IMR-90 (cell line): ENCODE results near the gene KLRC1. TPM values are rescaled to one million over a fixed set of nuclear protein-coding genes. Genes with fewer than 3 reads are reported as not detected.
A peak's percentile ranks its signal among the peaks of the same experiment; 100 is the strongest.
"Not testable (repeated sequence)": the region's sequence is repeated elsewhere in the genome, so short reads cannot be mapped to it uniquely, and the experiment has no call there.

Source experiments
- ATAC-seq: fragments of 200-7000 bp; cut with Tn5 transposase; 2 replicates; pipeline ENCODE4 v1.9.1; 2020; ENCODE audit warnings: low read depth, mild to moderate bottlenecking, moderate library complexity
- BruUV-seq: library from RNA; stranded (reverse); fragments of 400-500 nt; replicated peaks from 2 replicates; lab custom pipeline; 2021; lab: Mats Ljungman, UMichigan
- CTCF ChIA-PET: fragments of 300-600 bp; formaldehyde crosslinking; extraction: SDS; loops from one replicate; lab custom pipeline; 2021; ENCODE audit warnings: antibody characterized with exemption; lab: Yijun Ruan, JAX
- POLR2A ChIA-PET: fragments of 300-600 bp; sonication (Branson Sonifier 250); formaldehyde crosslinking; loops from one replicate; lab custom pipeline; 2022; ENCODE audit warnings: antibody characterized with exemption; ENCODE audit not compliant: unreplicated experiment; lab: Charles Lee
- DNase-seq: peaks from one replicate; pipeline ENCODE4 v3.0.0; 2013
- H2AFZ ChIP-seq: replicated peaks from 2 replicates; pipeline ENCODE3; 2013; ENCODE audit warnings: low read length, mild to moderate bottlenecking; ENCODE audit not compliant: poor library complexity
- H2AK5ac ChIP-seq: 2 replicates; pipeline ENCODE4 v1.6.1; 2013; ENCODE audit warnings: low read depth, low read length, inconsistent platforms
- H2AK9ac ChIP-seq: replicated peaks from 2 replicates; pipeline ENCODE3; 2013; ENCODE audit warnings: mild to moderate bottlenecking, low read depth, low read length, moderate library complexity; ENCODE audit not compliant: poor library complexity
- H2BK120ac ChIP-seq: 2 replicates; pipeline ENCODE4 v1.6.1; 2013; ENCODE audit warnings: low read depth, low read length, inconsistent platforms
- H2BK15ac ChIP-seq: 3 replicates; pipeline ENCODE4 v1.6.1; 2013; ENCODE audit warnings: low read depth, low read length, inconsistent platforms
- H2BK20ac ChIP-seq: 2 replicates; pipeline ENCODE4 v1.6.1; 2013; ENCODE audit warnings: low read depth, mild to moderate bottlenecking, inconsistent platforms, low read length, moderate library complexity
- H2BK5ac ChIP-seq: 2 replicates; pipeline ENCODE4 v1.6.1; 2013; ENCODE audit warnings: mild to moderate bottlenecking, low read depth, low read length, inconsistent platforms; ENCODE audit not compliant: poor library complexity, severe bottlenecking
- H3K14ac ChIP-seq: replicated peaks from 2 replicates; pipeline ENCODE4 v1.6.1; 2013; ENCODE audit warnings: low read depth, low read length, inconsistent platforms
- H3K18ac ChIP-seq: 2 replicates; pipeline ENCODE4 v1.6.1; 2013; ENCODE audit warnings: low read depth, low read length, control low read depth
- H3K23ac ChIP-seq: 2 replicates; pipeline ENCODE4 v1.6.1; 2013; ENCODE audit warnings: low read depth, low read length, inconsistent platforms
- H3K27ac ChIP-seq: 2 replicates; pipeline ENCODE4 v1.5.1; 2013; ENCODE audit warnings: mild to moderate bottlenecking, control low read depth, low read length; ENCODE audit not compliant: insufficient read depth
- H3K27me3 ChIP-seq: 2 replicates; pipeline ENCODE4 v1.6.1; 2013; ENCODE audit warnings: low read length; ENCODE audit not compliant: control insufficient read depth, insufficient read depth
- H3K36me3 ChIP-seq: 2 replicates; pipeline ENCODE4 v1.6.1; 2013; ENCODE audit warnings: low read length, mixed read lengths; ENCODE audit not compliant: control insufficient read depth, insufficient read depth
- H3K4ac ChIP-seq: 2 replicates; pipeline ENCODE4 v1.6.1; 2013; ENCODE audit warnings: low read depth, low read length, inconsistent platforms
- H3K4me1 ChIP-seq: 2 replicates; pipeline ENCODE4 v1.6.1; 2013; ENCODE audit warnings: low read length, mixed read lengths; ENCODE audit not compliant: control insufficient read depth, insufficient read depth
- H3K4me2 ChIP-seq: 2 replicates; pipeline ENCODE4 v1.6.1; 2013; ENCODE audit warnings: low read depth, mild to moderate bottlenecking, control low read depth, low read length, moderate library complexity
- H3K4me3 ChIP-seq: 2 replicates; pipeline ENCODE4 v1.5.1; 2013; ENCODE audit warnings: low read depth, mild to moderate bottlenecking, control low read depth, low read length, moderate library complexity; ENCODE audit not compliant: insufficient read depth
- H3K56ac ChIP-seq: 2 replicates; pipeline ENCODE4 v1.6.1; 2013; ENCODE audit warnings: low read length, inconsistent platforms; ENCODE audit not compliant: insufficient read depth; ENCODE audit errors: extremely low read depth
- H3K79me1 ChIP-seq, 2 experiments: 2 replicates each; pipeline ENCODE4 v1.6.1; 2013; ENCODE audit warnings: low read length in 2 of 2, inconsistent platforms in 1 of 2, low read depth in 1 of 2
- H3K9ac ChIP-seq: 2 replicates; pipeline ENCODE4 v1.6.1; 2013; ENCODE audit warnings: low read depth, low read length, control low read depth
- H3K9me1 ChIP-seq: 2 replicates; pipeline ENCODE4 v1.6.1; 2013; ENCODE audit warnings: low read length, inconsistent platforms; ENCODE audit not compliant: insufficient read depth
- H3K9me3 ChIP-seq: 2 replicates; pipeline ENCODE4 v1.6.1; 2013; ENCODE audit warnings: low read length; ENCODE audit not compliant: control insufficient read depth, insufficient read depth
- H4K20me1 ChIP-seq: 2 replicates; pipeline ENCODE4 v1.6.1; 2013; ENCODE audit warnings: low read length, inconsistent platforms; ENCODE audit not compliant: insufficient read depth
- H4K5ac ChIP-seq: 2 replicates; pipeline ENCODE4 v1.6.1; 2013; ENCODE audit warnings: mild to moderate bottlenecking, low read depth, low read length, control low read depth
- H4K8ac ChIP-seq, 2 experiments: 2 replicates each; pipeline ENCODE4 v1.6.1; 2013; ENCODE audit warnings: low read depth in 2 of 2, low read length in 2 of 2, control low read depth in 1 of 2, inconsistent platforms in 1 of 2
- H4K91ac ChIP-seq: 2 replicates; pipeline ENCODE4 v1.6.1; 2013; ENCODE audit warnings: low read depth, low read length, inconsistent platforms; ENCODE audit not compliant: insufficient read depth
- WGBS, 2 experiments: methylation state at CpG; one replicate each; pipeline versions ENCODE4 v1.1.5 to v1.1.7; 2013; ENCODE audit warnings: missing lambda C conversion rate in 2 of 2; ENCODE audit not compliant: insufficient read length in 1 of 2; ENCODE audit errors: extremely low coverage in 2 of 2; 5-methylcytosine and 5-hydroxymethylcytosine counted together
- dilution Hi-C: fragments of 300-500 bp; cut with HindIII; formaldehyde crosslinking; loops from one replicate; pipeline ENCODE4 v1.14.3; 2018; ENCODE audit warnings: low sequenced_read_pairs; ENCODE audit not compliant: unreplicated experiment
- in situ Hi-C: fragments of 300-500 bp; cut with MboI; formaldehyde crosslinking; loops from 3 replicates; pipeline ENCODE4 v1.14.3; 2019; ENCODE audit warnings: low sequenced_read_pairs, inconsistent platforms, mixed read lengths
- intact Hi-C: fragments of 100-400 bp; cut with micrococcal nuclease; formaldehyde crosslinking; loops from 2 replicates; pipeline ENCODE4 v1.10.0; 2022
- polyA plus RNA-seq, 3 experiments: library from polyadenylated mRNA; depleted of rRNA; stranded (reverse); fragments of >200 nt; gene quantifications; 2 replicates each; pipeline ENCODE4 v1.2.3, GENCODE V29; 2012; ENCODE audit warnings: low replicate concordance in 1 of 3
- total RNA-seq: library from RNA; depleted of rRNA; stranded (reverse); fragments of >200 nt; gene quantifications from 2 replicates; pipeline ENCODE4 v1.2.3, GENCODE V29; 2012

The KLRC1 gene
- total and polyA plus RNA-seq, 2 of the 4 experiments (the other 2 are of a cell fraction), result not detected

GRCh38 chr12:10439608-10440274, 13.4 kb downstream of the KLRC1 start:
- H3K36me3 ChIP-seq, BruUV-seq, H2BK15ac ChIP-seq, H3K14ac ChIP-seq, H4K5ac ChIP-seq, H4K91ac ChIP-seq, dilution Hi-C loops, H3K4me2 ChIP-seq, H2AFZ ChIP-seq, H3K27me3 ChIP-seq, H4K8ac ChIP-seq, H3K9ac ChIP-seq, DNase-seq, H3K56ac ChIP-seq, H2AK9ac ChIP-seq, H3K9me1 ChIP-seq, H3K23ac ChIP-seq, H4K20me1 ChIP-seq, H3K4me3 ChIP-seq, intact Hi-C loops, in situ Hi-C loops, POLR2A ChIA-PET, H3K79me1 ChIP-seq, H2BK120ac ChIP-seq, H2BK20ac ChIP-seq, H3K4me1 ChIP-seq, H3K4ac ChIP-seq, H3K9me3 ChIP-seq, H2BK5ac ChIP-seq, H3K18ac ChIP-seq, CTCF ChIA-PET, H3K27ac ChIP-seq, H2AK5ac ChIP-seq: not testable (repeated sequence)
- ATAC-seq, result peak; percentile 57; the same call in 1 of the 2 replicates
- no CpG with 5 or more reads among the region's 2 CpGs for WGBS, 2 experiments

GRCh38 chr12:10437601-10438000, 15.6 kb downstream of the KLRC1 start:
- H3K18ac ChIP-seq, H2BK15ac ChIP-seq, H2BK20ac ChIP-seq, H3K4me3 ChIP-seq, in situ Hi-C loops, H2BK120ac ChIP-seq, H4K91ac ChIP-seq, H2AFZ ChIP-seq, H3K14ac ChIP-seq, H4K8ac ChIP-seq, H3K9ac ChIP-seq, H2BK5ac ChIP-seq, H3K9me3 ChIP-seq, H3K4me2 ChIP-seq, dilution Hi-C loops, H4K20me1 ChIP-seq, H4K5ac ChIP-seq, H3K36me3 ChIP-seq, H2AK9ac ChIP-seq, H3K23ac ChIP-seq, H2AK5ac ChIP-seq, intact Hi-C loops, DNase-seq, H3K27ac ChIP-seq, POLR2A ChIA-PET, H3K4ac ChIP-seq, H3K79me1 ChIP-seq, H3K56ac ChIP-seq, H3K27me3 ChIP-seq, BruUV-seq, CTCF ChIA-PET, H3K4me1 ChIP-seq, ATAC-seq, H3K9me1 ChIP-seq: not testable (repeated sequence)
- no CpG with 5 or more reads among the region's 2 CpGs for WGBS, 2 experiments
